ENCODE results near the gene FAM135A.
"Not testable (repeated sequence)": the region's sequence is repeated elsewhere in the genome, so short reads cannot be mapped to it uniquely, and the experiment has no call there.

Gene FAM135A

GRCh38 chr6:70421509-70421908, 8.2 kb downstream of the FAM135A start:
- no peak overlapping the region for H3K27ac Mint-ChIP-seq
- H3K4me3 Mint-ChIP-seq = no peak overlapping the region
- DNase-seq = no peak
- peaks cover 63% of the 10 kb centered on the region for H3K36me3 Mint-ChIP-seq (ENCODE audit: low read depth)
- no peaks in the 10 kb centered on the region for H3K9me3 Mint-ChIP-seq
- peaks cover 16% of the 10 kb centered on the region for H3K4me1 Mint-ChIP-seq
- TF ChIP-seq CTCF (IDR thresholded peaks at IDR 0.05) = no peak
- H3K27me3 Mint-ChIP-seq (ENCODE audit: low read depth, poor library complexity) = no peaks in the 10 kb centered on the region

GRCh38 chr6:70423189-70424134, 10.2 kb downstream of the FAM135A start:
- H3K36me3 Mint-ChIP-seq (ENCODE audit: low read depth) = peaks cover 64% of the 10 kb centered on the region
- no peaks in the 10 kb centered on the region for H3K9me3 Mint-ChIP-seq
- TF ChIP-seq CTCF (IDR thresholded peaks at IDR 0.05) = no peak
- H3K4me3 Mint-ChIP-seq = no peak overlapping the region
- DNase-seq = no peak
- peaks cover 16% of the 10 kb centered on the region for H3K4me1 Mint-ChIP-seq
- H3K27ac Mint-ChIP-seq = peak overlapping the region; percentile 83
- no peaks in the 10 kb centered on the region for H3K27me3 Mint-ChIP-seq (ENCODE audit: low read depth, poor library complexity)

- no peak for TF ChIP-seq CTCF (IDR thresholded peaks at IDR 0.05)
- no peak for DNase-seq
- H3K36me3 Mint-ChIP-seq (ENCODE audit: low read depth) = peaks cover 61% of the 10 kb centered on the region
- H3K4me3 Mint-ChIP-seq = no peak overlapping the region
- peaks cover 16% of the 10 kb centered on the region for H3K4me1 Mint-ChIP-seq
- H3K27ac Mint-ChIP-seq = no peak overlapping the region
- H3K9me3 Mint-ChIP-seq = no peaks in the 10 kb centered on the region
- H3K27me3 Mint-ChIP-seq (ENCODE audit: low read depth, poor library complexity) = no peaks in the 10 kb centered on the region
These were observed 11.0 kb downstream of the FAM135A start for GRCh38 chr6:70424291-70424690.

GRCh38 chr6:70436320-70436719, 23.0 kb downstream of the FAM135A start:
- H3K27ac Mint-ChIP-seq = no peak overlapping the region
- no peak for DNase-seq
- no peak for TF ChIP-seq CTCF (IDR thresholded peaks at IDR 0.05)
- no peaks in the 10 kb centered on the region for H3K27me3 Mint-ChIP-seq (ENCODE audit: low read depth, poor library complexity)
- no peak overlapping the region for H3K4me3 Mint-ChIP-seq
- no peaks in the 10 kb centered on the region for H3K9me3 Mint-ChIP-seq
- no peaks in the 10 kb centered on the region for H3K4me1 Mint-ChIP-seq
- peaks cover 35% of the 10 kb centered on the region for H3K36me3 Mint-ChIP-seq (ENCODE audit: low read depth)

- TF ChIP-seq CTCF (IDR thresholded peaks at IDR 0.05) = no peak
- Mint-ChIP-seq H3K4me1 (no peaks in the 10 kb centered on the region), H3K27me3 (ENCODE audit: low read depth, poor library complexity) (no peaks in the 10 kb centered on the region), H3K27ac (no peak overlapping the region), H3K36me3 (ENCODE audit: low read depth) (peaks cover 76% of the 10 kb centered on the region), H3K4me3 (no peak overlapping the region), H3K9me3 (peaks cover 25% of the 10 kb centered on the region)
- DNase-seq = no peak
These were observed 31.7 kb downstream of the FAM135A start for GRCh38 chr6:70445001-70445400.

GRCh38 chr6:70447343-70448070, 34.2 kb downstream of the FAM135A start:
- Mint-ChIP-seq H3K9me3 (peaks cover 25% of the 10 kb centered on the region), H3K36me3 (ENCODE audit: low read depth) (peaks cover 92% of the 10 kb centered on the region), H3K27ac (peak overlapping the region; percentile 87)
- not testable (repeated sequence) for DNase-seq; H3K4me3 Mint-ChIP-seq; H3K27me3 Mint-ChIP-seq (ENCODE audit: low read depth, poor library complexity); H3K4me1 Mint-ChIP-seq

- not testable (repeated sequence) for H3K4me3 Mint-ChIP-seq; H3K27me3 Mint-ChIP-seq (ENCODE audit: low read depth, poor library complexity); DNase-seq; H3K4me1 Mint-ChIP-seq; H3K27ac Mint-ChIP-seq
- Mint-ChIP-seq H3K36me3 (ENCODE audit: low read depth) (peaks cover 64% of the 10 kb centered on the region), H3K9me3 (peaks cover 20% of the 10 kb centered on the region)
These were observed 40.6 kb downstream of the FAM135A start for GRCh38 chr6:70453899-70454298.
